PFSK-1 (cell line): ENCODE data around the gene C16orf54.

Experiments used
- POLR2AphosphoS5 ChIP-seq: IDR thresholded peaks from 2 replicates; pipeline ENCODE4 v1.6.1; 2012; ENCODE audit warnings: low read depth, mild to moderate bottlenecking, control low read depth, low read length, moderate library complexity
- REST ChIP-seq, 2 experiments: IDR thresholded peaks; 2 replicates each; pipeline versions ENCODE4 v1.6.1 to v1.8.0; 2011 to 2012; ENCODE audit warnings: low read depth in 2 of 2, low read length in 2 of 2, control low read depth in 1 of 2, inconsistent platforms in 1 of 2, mild to moderate bottlenecking in 1 of 2, moderate library complexity in 1 of 2; ENCODE audit not compliant: insufficient read depth in 1 of 2

- TF ChIP-seq POLR2AphosphoS5 (no peak), REST (IDR thresholded peaks at IDR 0.05; ENCODE audit: insufficient read depth in 1 of 2, low read depth in 2 of 2, low read length in 2 of 2) (no peak)
Measured at GRCh38 chr16:29779474-29779873, 33.7 kb upstream of the C16orf54 start.
